GM23338 (cell line): ENCODE measurements around the gene TRAK1. TPM values are rescaled to one million over a fixed set of nuclear protein-coding genes. Genes with fewer than 3 reads are reported as not detected.

Source experiments
- ATAC-seq: fragments of 200-7000 bp; cut with Tn5 transposase; 3 replicates; pipeline ENCODE4 v1.9.1; 2020
- DNase-seq: peaks from one replicate; pipeline ENCODE4 v3.0.0-alpha.2; 2015; ENCODE audit warnings: low spot score
- H2AFZ ChIP-seq: fragments of 200-600 bp; sonication (generic); 2 replicates; pipeline ENCODE4 v1.8.0; 2016; ENCODE audit warnings: antibody characterized with exemption, mild to moderate bottlenecking, moderate library complexity
- H3F3A ChIP-seq: fragments of 200-600 bp; sonication (generic); replicated peaks from 2 replicates; pipeline ENCODE4 v1.8.0; 2017; ENCODE audit warnings: antibody characterized with exemption, mixed run types, low read depth
- H3K27ac ChIP-seq: fragments of 200-600 bp; sonication (generic); 2 replicates; pipeline ENCODE4 v1.6.1; 2016; ENCODE audit warnings: low read depth
- H3K27me3 ChIP-seq: fragments of 200-600 bp; sonication (generic); 2 replicates; pipeline ENCODE4 v1.8.0; 2016; ENCODE audit warnings: mild to moderate bottlenecking, mixed run types, moderate library complexity; ENCODE audit not compliant: insufficient read depth
- H3K36me3 ChIP-seq: fragments of 200-600 bp; sonication (generic); 2 replicates; pipeline ENCODE4 v1.8.0; 2016; ENCODE audit warnings: mild to moderate bottlenecking; ENCODE audit not compliant: insufficient read depth
- H3K4me1 ChIP-seq: fragments of 200-600 bp; sonication (generic); 2 replicates; pipeline ENCODE4 v1.8.0; 2016; ENCODE audit warnings: mild to moderate bottlenecking, moderate library complexity; ENCODE audit not compliant: insufficient read depth
- H3K4me2 ChIP-seq: fragments of 200-600 bp; sonication (generic); 2 replicates; pipeline ENCODE4 v1.7.1; 2017; ENCODE audit warnings: mixed run types
- H3K4me3 ChIP-seq: fragments of 200-600 bp; sonication (generic); 2 replicates; pipeline ENCODE4 v1.6.1; 2016; ENCODE audit warnings: mixed run types
- H3K79me2 ChIP-seq: fragments of 200-600 bp; sonication (generic); replicated peaks from 2 replicates; pipeline ENCODE4 v1.8.0; 2017; ENCODE audit warnings: mild to moderate bottlenecking; ENCODE audit not compliant: insufficient read depth
- H3K9me2 ChIP-seq: fragments of 200-600 bp; sonication (generic); 2 replicates; pipeline ENCODE4 v1.8.0; 2017; ENCODE audit not compliant: insufficient read depth
- H4K20me1 ChIP-seq: fragments of 200-600 bp; sonication (generic); replicated peaks from 2 replicates; pipeline ENCODE4 v1.8.0; 2017; ENCODE audit warnings: mild to moderate bottlenecking; ENCODE audit not compliant: insufficient read depth
- H3K27ac Mint-ChIP-seq: 2 replicates; pipeline ENCODE4 v1.8.0; 2020; ENCODE audit warnings: inconsistent platforms, mild to moderate bottlenecking, moderate library complexity, mixed read lengths
- H3K27me3 Mint-ChIP-seq: 3 replicates; pipeline ENCODE4 v1.8.0; 2022; ENCODE audit warnings: low read depth, mild to moderate bottlenecking, moderate library complexity, mixed read lengths, inconsistent platforms; ENCODE audit not compliant: insufficient read depth, poor library complexity
- H3K36me3 Mint-ChIP-seq: 3 replicates; pipeline ENCODE4 v1.8.0; 2021; ENCODE audit warnings: low read depth, mild to moderate bottlenecking, inconsistent platforms, moderate library complexity, mixed read lengths
- H3K4me1 Mint-ChIP-seq: 3 replicates; pipeline ENCODE4 v1.8.0; 2020; ENCODE audit warnings: mild to moderate bottlenecking, inconsistent platforms, mixed read lengths
- H3K4me3 Mint-ChIP-seq: 3 replicates; pipeline ENCODE4 v1.8.0; 2021; ENCODE audit warnings: moderate library complexity, mild to moderate bottlenecking, inconsistent platforms, mixed read lengths
- H3K9me3 Mint-ChIP-seq: 3 replicates; pipeline ENCODE4 v1.8.0; 2020; ENCODE audit warnings: moderate library complexity, mild to moderate bottlenecking, inconsistent platforms, mixed read lengths
- CREB1 ChIP-seq: fragments of 250-450 bp; sonication (Bioruptor Pico); IDR thresholded peaks from 2 replicates; pipeline ENCODE4 v1.5.0; 2020; ENCODE audit warnings: low read depth, mild to moderate bottlenecking, moderate library complexity
- CTCF ChIP-seq, 2 experiments: fragments of 200-600 bp in 1 of 2; sonication (generic) in 1 of 2; conservative IDR thresholded peaks; 2 replicates each; pipeline versions ENCODE4 v1.5.1 to v1.6.1; 2016 to 2017; ENCODE audit warnings: antibody characterized with exemption in 2 of 2, low read depth in 2 of 2, mild to moderate bottlenecking in 2 of 2, moderate library complexity in 1 of 2
- EZH2 ChIP-seq: fragments of 200-600 bp; sonication (generic); IDR thresholded peaks from one replicate; pipeline ENCODE4 v1.8.0; 2017; ENCODE audit warnings: antibody characterized with exemption, mild to moderate bottlenecking, low read depth; ENCODE audit not compliant: unreplicated experiment
- EZH2phosphoT487 ChIP-seq: fragments of 200-600 bp; sonication (generic); IDR thresholded peaks from one replicate; pipeline ENCODE4 v1.8.1; 2018; ENCODE audit warnings: antibody characterized with exemption; ENCODE audit not compliant: unreplicated experiment
- JUNB ChIP-seq: IDR thresholded peaks from one replicate; pipeline ENCODE4 v1.6.1; 2016; ENCODE audit warnings: antibody characterized with exemption; ENCODE audit not compliant: unreplicated experiment
- NANOG ChIP-seq: IDR thresholded peaks from 2 replicates; pipeline ENCODE4 v1.6.1; 2016; ENCODE audit warnings: antibody characterized with exemption, borderline replicate concordance
- REST ChIP-seq: IDR thresholded peaks from one replicate; pipeline ENCODE4 v1.6.1; 2018; ENCODE audit warnings: antibody characterized with exemption; ENCODE audit not compliant: unreplicated experiment
- ZNF114 ChIP-seq: fragments of 250-450 bp; sonication (Bioruptor Pico); IDR thresholded peaks from 2 replicates; pipeline ENCODE4 v1.5.0; 2020; ENCODE audit warnings: mild to moderate bottlenecking, moderate library complexity
- ZNF331 ChIP-seq: fragments of 250-450 bp; sonication (Bioruptor Pico); IDR thresholded peaks from 2 replicates; pipeline ENCODE4 v1.5.0; 2020; ENCODE audit warnings: low read depth, mild to moderate bottlenecking, moderate library complexity
- polyA plus RNA-seq: library from polyadenylated mRNA; unstranded; fragments of >200 nt; fragmentation: Nextera tagmentation; extraction: Ambion mirVana; gene quantifications from 2 replicates; pipeline ENCODE4 v1.2.1, GENCODE V29; 2016
- total RNA-seq: library from RNA; depleted of rRNA; stranded (reverse); fragments of >200 nt; shearing (Covaris generic); gene quantifications from 2 replicates; pipeline ENCODE4 v1.2.3, GENCODE V29; 2014

Gene TRAK1
- total and polyA plus RNA-seq, 2 experiments from 2014 or later, result 13.4 to 47.4 TPM

GRCh38 chr3:42190701-42191442, 99.7 kb downstream of the TRAK1 start:
- Mint-ChIP-seq H3K27ac (peak overlapping the region; percentile 67; the same call in 1 of the 2 replicates), H3K4me1 (peaks cover 29% of the 10 kb centered on the region), H3K36me3 (peaks cover 49% of the 10 kb centered on the region), H3K27me3 (peaks cover 7% of the 10 kb centered on the region), H3K9me3 (no peaks in the 10 kb centered on the region; the same call in 2 of the 3 replicates), H3K4me3 (no peak overlapping the region)
- Histone ChIP-seq H3K79me2 (no peaks in the 10 kb centered on the region; the same call in 1 of the 2 replicates), H2AFZ (no peak overlapping the region), H3K36me3 (no peaks in the 10 kb centered on the region; the same call in 1 of the 2 replicates), H3K4me1 (peaks cover 20% of the 10 kb centered on the region), H3K4me2 (no peak overlapping the region), H3K9me2 (no peaks in the 10 kb centered on the region), H3K4me3 (no peak overlapping the region), H4K20me1 (0 out of 2 replicates have a peak, but pooled peaks cover 3% of the 10 kb centered on the region), H3K27me3 (no peaks in the 10 kb centered on the region), H3K27ac (peak overlapping the region; percentile 84), H3F3A (no peaks in the 10 kb centered on the region)
- DNase-seq (peak; percentile 89), ATAC-seq (peak; percentile 90)
- no peak for TF ChIP-seq CREB1 (CRISPR knock-in tag)
- TF ChIP-seq CTCF (conservative IDR thresholded peaks at IDR 0.05; ENCODE audit: low read depth in 2 of 2), result peak; percentile 95 to 96

GRCh38 chr3:42191443-42191747, 100.2 kb downstream of the TRAK1 start:
- Histone ChIP-seq H3K36me3 (no peaks in the 10 kb centered on the region; the same call in 1 of the 2 replicates), H3K79me2 (no peaks in the 10 kb centered on the region; the same call in 1 of the 2 replicates), H3K4me1 (peaks cover 20% of the 10 kb centered on the region), H2AFZ (no peak overlapping the region), H3K27ac (no peak overlapping the region), H3K27me3 (no peaks in the 10 kb centered on the region), H3K4me2 (no peak overlapping the region), H3K9me2 (no peaks in the 10 kb centered on the region), H3F3A (no peaks in the 10 kb centered on the region), H3K4me3 (no peak overlapping the region), H4K20me1 (0 out of 2 replicates have a peak, but pooled peaks cover 3% of the 10 kb centered on the region)
- ATAC-seq, result peak; percentile 38
- Mint-ChIP-seq H3K4me3 (no peak overlapping the region), H3K27ac (0 out of 2 replicates have a peak overlapping the region, but pooled peaks have one; percentile 52), H3K27me3 (peaks cover 7% of the 10 kb centered on the region), H3K4me1 (peaks cover 33% of the 10 kb centered on the region), H3K36me3 (peaks cover 52% of the 10 kb centered on the region), H3K9me3 (no peaks in the 10 kb centered on the region; the same call in 2 of the 3 replicates)
- DNase-seq, result no peak
- TF ChIP-seq EZH2 (no peak), JUNB (no peak), EZH2phosphoT487 (no peak), REST (no peak), ZNF114 (no peak), NANOG (no peak), ZNF331 (no peak), CTCF (conservative IDR thresholded peaks at IDR 0.05; ENCODE audit: low read depth in 2 of 2) (no peak; a peak in 1 of 4 replicates)
